Choroid plexus epithelial cell (primary cell): ENCODE measurements around the gene CHERP.
"Not testable (repeated sequence)": the region's sequence is repeated elsewhere in the genome, so short reads cannot be mapped to it uniquely, and the experiment has no call there.

Experiments
- DNase-seq: peaks from one replicate; pipeline ENCODE4 v3.0.0-alpha.2; 2010; ENCODE audit warnings: low read depth
- H3K4me3 ChIP-seq: 2 replicates; pipeline ENCODE4 v1.5.1; 2011; ENCODE audit warnings: low read depth, mild to moderate bottlenecking, control low read depth, low read length, moderate library complexity
- CTCF ChIP-seq: conservative IDR thresholded peaks from 2 replicates; pipeline ENCODE4 v1.5.1; 2011; ENCODE audit warnings: low read depth, mild to moderate bottlenecking, control low read depth, inconsistent platforms, low read length, moderate library complexity

CHERP gene

GRCh38 chr19:16554776-16555175, 12.5 kb upstream of the CHERP start:
- DNase-seq = no peak
- no peak for TF ChIP-seq CTCF
- H3K4me3 ChIP-seq = no peak overlapping the region

- not testable (repeated sequence) for DNase-seq
These were observed 9.7 kb upstream of the CHERP start for GRCh38 chr19:16551902-16552301.

GRCh38 chr19:16548956-16549355, 6.7 kb upstream of the CHERP start:
- no peak for DNase-seq
- TF ChIP-seq CTCF = no peak
- no peak overlapping the region for H3K4me3 ChIP-seq

More at GRCh38 chr19:16551902-16552301, 9.7 kb upstream of the CHERP start:
- not testable (repeated sequence) for H3K4me3 ChIP-seq

GRCh38 chr19:16544473-16545231, 2.4 kb upstream of the CHERP start:
- no peak for DNase-seq
- no peak overlapping the region for H3K4me3 ChIP-seq
- TF ChIP-seq CTCF = no peak

GRCh38 chr19:16543734-16544133, 1.5 kb upstream of the CHERP start:
- not testable (repeated sequence) for DNase-seq, H3K4me3 ChIP-seq

GRCh38 chr19:16542910-16543472, 754 bp upstream of the CHERP start:
- DNase-seq = peak; percentile 16
- H3K4me3 ChIP-seq = peak overlapping the region; percentile 95
- TF ChIP-seq CTCF = no peak

- peak overlapping the region; percentile 95 for H3K4me3 ChIP-seq
- no peak for TF ChIP-seq CTCF
- peak; percentile 38 for DNase-seq
These were observed 652 bp downstream of the CHERP start for GRCh38 chr19:16541526-16542044.

- no peak for TF ChIP-seq CTCF
- no peak for DNase-seq
- H3K4me3 ChIP-seq = peak overlapping the region; percentile 95
These were observed 1.3 kb downstream of the CHERP start for GRCh38 chr19:16540948-16541347.
